PC-3 (cell line): ENCODE measurements around the gene RPS6KA2. TPM values are rescaled to one million over a fixed set of nuclear protein-coding genes. Genes with fewer than 3 reads are reported as not detected.

Experiments used
- ATAC-seq: fragments of 200-7000 bp; cut with Tn5 transposase; 2 replicates; pipeline ENCODE4 v1.9.1; 2020; ENCODE audit warnings: mild to moderate bottlenecking, moderate library complexity
- BruUV-seq: library from RNA; stranded (reverse); fragments of 400-500 nt; replicated peaks from 2 replicates; lab custom pipeline; 2021; lab: Mats Ljungman, UMichigan
- CTCF ChIA-PET: fragments of 300-600 bp; sonication (Branson Sonifier 250); formaldehyde crosslinking; loops from one replicate; lab custom pipeline; 2022; ENCODE audit warnings: antibody characterized with exemption; lab: Charles Lee
- POLR2A ChIA-PET: fragments of 300-600 bp; sonication (Branson Sonifier 250); formaldehyde crosslinking; loops from one replicate; lab custom pipeline; 2022; ENCODE audit warnings: antibody characterized with exemption; ENCODE audit not compliant: unreplicated experiment; lab: Charles Lee
- DNase-seq: peaks from one replicate; pipeline ENCODE4 v3.0.0-alpha.2; 2015
- H2AFZ ChIP-seq: fragments of 300-600 bp; sonication (generic); 2 replicates; pipeline ENCODE4 v1.6.0; 2016; ENCODE audit warnings: antibody characterized with exemption, low read length
- H3F3A ChIP-seq: fragments of 300-600 bp; sonication (generic); one replicate; pipeline ENCODE4 v1.6.0; 2017; ENCODE audit warnings: antibody characterized with exemption, low read length, control low read depth, mild to moderate bottlenecking; ENCODE audit not compliant: unreplicated experiment
- H3K27ac ChIP-seq: fragments of 300-600 bp; sonication (generic); 2 replicates; pipeline ENCODE4 v1.5.1; 2016; ENCODE audit warnings: mild to moderate bottlenecking, low read length
- H3K27me3 ChIP-seq: fragments of 300-600 bp; sonication (generic); 2 replicates; pipeline ENCODE4 v1.6.1; 2016; ENCODE audit warnings: low read length, mixed read lengths
- H3K36me3 ChIP-seq: fragments of 300-600 bp; sonication (generic); 2 replicates; pipeline ENCODE4 v1.6.1; 2016; ENCODE audit warnings: low read depth, mixed run types, low read length, mixed read lengths
- H3K4me1 ChIP-seq: fragments of 300-600 bp; sonication (generic); 2 replicates; pipeline ENCODE4 v1.5.1; 2016; ENCODE audit warnings: low read length; ENCODE audit not compliant: insufficient read depth
- H3K4me2 ChIP-seq: fragments of 300-600 bp; sonication (generic); 2 replicates; pipeline ENCODE4 v1.6.0; 2016; ENCODE audit warnings: low read length
- H3K4me3 ChIP-seq: fragments of 300-600 bp; sonication (generic); 2 replicates; pipeline ENCODE4 v1.5.1; 2016; ENCODE audit warnings: mild to moderate bottlenecking, low read length, mixed read lengths
- H3K79me2 ChIP-seq: fragments of 300-600 bp; sonication (generic); 2 replicates; pipeline ENCODE4 v1.6.1; 2017; ENCODE audit warnings: low read length, mixed read lengths
- H3K9ac ChIP-seq: fragments of 300-600 bp; sonication (generic); 2 replicates; pipeline ENCODE4 v1.6.0; 2016; ENCODE audit warnings: mild to moderate bottlenecking, low read length
- H3K9me2 ChIP-seq: fragments of 300-600 bp; sonication (generic); replicated peaks from 2 replicates; pipeline ENCODE4 v1.6.1; 2016; ENCODE audit warnings: mixed run types, low read length, mixed read lengths
- H3K9me3 ChIP-seq: fragments of 300-600 bp; sonication (generic); 2 replicates; pipeline ENCODE4 v1.6.1; 2016; ENCODE audit warnings: low read length, mixed read lengths
- H4K20me1 ChIP-seq: fragments of 300-600 bp; sonication (generic); 2 replicates; pipeline ENCODE4 v1.6.1; 2016; ENCODE audit warnings: low read length, mixed read lengths
- EZH2 ChIP-seq: fragments of 300-600 bp; sonication (generic); IDR thresholded peaks from one replicate; pipeline ENCODE4 v1.6.1; 2017; ENCODE audit warnings: antibody characterized with exemption, mild to moderate bottlenecking, low read length; ENCODE audit not compliant: unreplicated experiment
- EZH2phosphoT487 ChIP-seq: fragments of 300-600 bp; sonication (generic); IDR thresholded peaks from 2 replicates; pipeline ENCODE4 v1.6.1; 2018; ENCODE audit warnings: mild to moderate bottlenecking, antibody characterized with exemption, low read length, borderline replicate concordance
- intact Hi-C: fragments of 100-400 bp; cut with micrococcal nuclease; formaldehyde crosslinking; loops from 2 replicates; pipeline ENCODE4 v1.9.0; 2023
- total RNA-seq: library from RNA; depleted of rRNA; stranded (reverse); fragments of >200 nt; gene quantifications from 2 replicates; pipeline ENCODE4 v1.2.3, GENCODE V29; 2014
- TF ChIP-seq, protein P1 (sequence below): fragments of 300-600 bp; sonication (generic); conservative IDR thresholded peaks from 2 replicates; pipeline ENCODE4 v1.5.1; 2017; ENCODE audit warnings: antibody characterized with exemption, low read depth, mild to moderate bottlenecking, low read length

Gene RPS6KA2
- total RNA-seq, 1 experiment from 2014 or later, result 5.1 TPM

DNA sequence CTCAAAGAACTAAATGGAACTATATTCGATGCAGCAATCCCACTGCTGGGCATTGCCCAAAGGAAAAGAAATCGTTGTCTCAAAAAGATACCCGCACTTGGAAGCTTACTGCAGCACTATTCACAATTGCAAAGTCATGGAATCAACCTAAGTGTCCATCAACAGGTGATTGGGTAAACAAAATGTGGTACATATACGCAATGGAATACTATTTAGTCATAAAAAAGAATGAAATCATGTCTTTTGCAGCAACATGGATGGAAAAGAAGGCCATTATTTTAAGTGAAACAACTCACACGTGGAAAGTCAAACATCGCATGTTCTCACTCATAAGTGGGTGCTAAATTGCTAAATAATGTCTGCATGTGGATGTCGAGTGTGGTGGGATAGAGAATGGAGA is 173.4 kb downstream of the RPS6KA2 start:
- no peak overlapping the region for H3K27ac ChIP-seq
- ATAC-seq (no peak), DNase-seq (no peak)
- TF ChIP-seq EZH2 (no peak), EZH2phosphoT487 (no peak)
- TF ChIP-seq, protein P1, sequence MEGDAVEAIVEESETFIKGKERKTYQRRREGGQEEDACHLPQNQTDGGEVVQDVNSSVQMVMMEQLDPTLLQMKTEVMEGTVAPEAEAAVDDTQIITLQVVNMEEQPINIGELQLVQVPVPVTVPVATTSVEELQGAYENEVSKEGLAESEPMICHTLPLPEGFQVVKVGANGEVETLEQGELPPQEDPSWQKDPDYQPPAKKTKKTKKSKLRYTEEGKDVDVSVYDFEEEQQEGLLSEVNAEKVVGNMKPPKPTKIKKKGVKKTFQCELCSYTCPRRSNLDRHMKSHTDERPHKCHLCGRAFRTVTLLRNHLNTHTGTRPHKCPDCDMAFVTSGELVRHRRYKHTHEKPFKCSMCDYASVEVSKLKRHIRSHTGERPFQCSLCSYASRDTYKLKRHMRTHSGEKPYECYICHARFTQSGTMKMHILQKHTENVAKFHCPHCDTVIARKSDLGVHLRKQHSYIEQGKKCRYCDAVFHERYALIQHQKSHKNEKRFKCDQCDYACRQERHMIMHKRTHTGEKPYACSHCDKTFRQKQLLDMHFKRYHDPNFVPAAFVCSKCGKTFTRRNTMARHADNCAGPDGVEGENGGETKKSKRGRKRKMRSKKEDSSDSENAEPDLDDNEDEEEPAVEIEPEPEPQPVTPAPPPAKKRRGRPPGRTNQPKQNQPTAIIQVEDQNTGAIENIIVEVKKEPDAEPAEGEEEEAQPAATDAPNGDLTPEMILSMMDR, result no peak
- H3K9me3 ChIP-seq, result no peaks in the 10 kb centered on the region
- no peak overlapping the region for H3K9ac ChIP-seq
- H3K4me1 ChIP-seq, result no peaks in the 10 kb centered on the region
- ChIA-PET POLR2A (no interaction called here), CTCF (no interaction called here)
- no peaks in the 10 kb centered on the region for H3K79me2 ChIP-seq
- no peak overlapping the region for H2AFZ ChIP-seq
- no peak overlapping the region for H3K4me2 ChIP-seq
- no peak overlapping the region for H3K4me3 ChIP-seq
- H3K36me3 ChIP-seq, result no peaks in the 10 kb centered on the region
- intact Hi-C loops, result no loop called here
- H3K9me2 ChIP-seq, result no peaks in the 10 kb centered on the region
- no peaks in the 10 kb centered on the region for H4K20me1 ChIP-seq
- no TSS peak for BruUV-seq
- H3K27me3 ChIP-seq, result no peaks in the 10 kb centered on the region
- no peaks in the 10 kb centered on the region for H3F3A ChIP-seq

DNA sequence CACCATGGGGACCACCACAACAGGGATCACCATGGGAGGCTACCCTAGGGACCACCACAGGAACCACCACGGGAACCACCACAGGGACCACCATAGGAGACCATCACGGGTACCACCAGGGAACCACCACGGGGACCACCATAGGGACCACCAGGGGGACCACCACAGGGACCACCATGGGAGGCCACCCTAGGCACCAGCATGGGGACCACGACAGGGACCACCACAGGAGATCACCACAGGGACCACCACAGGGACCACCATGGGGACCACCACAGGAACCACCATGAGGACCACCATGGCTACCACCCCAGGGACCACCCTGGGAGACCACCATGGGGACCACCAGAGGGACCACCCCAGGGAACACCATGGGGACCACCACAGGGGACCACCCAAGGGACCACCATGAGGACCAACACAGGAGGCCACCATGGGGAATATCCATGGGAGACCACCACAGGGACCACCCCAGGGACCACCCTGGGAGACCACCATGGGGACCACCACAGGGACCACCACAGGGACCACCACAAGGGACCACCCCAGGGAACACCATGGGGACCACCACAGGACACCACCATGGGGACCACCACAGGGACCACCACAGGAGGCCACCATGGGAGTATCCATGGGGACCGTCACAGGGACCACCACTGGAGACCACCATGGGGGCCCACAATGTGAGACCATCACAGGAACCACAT is 176.7 kb downstream of the RPS6KA2 start:
- ChIA-PET POLR2A (no interaction called here), CTCF (no interaction called here)
- Histone ChIP-seq H3K4me1 (no peaks in the 10 kb centered on the region), H3F3A (no peaks in the 10 kb centered on the region), H3K79me2 (no peaks in the 10 kb centered on the region), H3K9me2 (no peaks in the 10 kb centered on the region), H4K20me1 (no peaks in the 10 kb centered on the region), H3K9ac (no peak overlapping the region), H2AFZ (no peak overlapping the region), H3K36me3 (no peaks in the 10 kb centered on the region), H3K27ac (no peak overlapping the region), H3K27me3 (no peaks in the 10 kb centered on the region), H3K9me3 (no peaks in the 10 kb centered on the region), H3K4me3 (no peak overlapping the region), H3K4me2 (no peak overlapping the region)
- no TSS peak for BruUV-seq
- TF ChIP-seq, protein P1, result no peak
- TF ChIP-seq EZH2, result no peak
- DNase-seq (no peak), ATAC-seq (no peak)
- intact Hi-C loops, result no loop called here

DNA sequence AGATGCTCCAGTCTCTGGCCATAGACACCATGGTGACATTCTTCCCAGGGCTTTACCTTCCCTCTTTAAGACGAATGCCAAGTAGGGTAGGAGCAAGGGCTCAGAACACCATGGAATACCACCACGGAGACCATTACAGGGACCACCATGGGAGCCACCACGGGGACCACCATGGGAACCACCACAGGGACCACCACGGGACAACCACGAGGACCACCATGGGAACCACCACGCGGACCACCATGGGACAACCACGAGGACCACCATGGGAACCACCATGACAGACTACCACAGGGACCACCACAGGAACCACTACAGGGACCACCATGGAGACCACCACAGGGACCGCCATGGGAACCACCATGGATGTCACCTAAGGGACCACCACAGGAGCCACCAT is 177.4 kb downstream of the RPS6KA2 start:
- H2AFZ ChIP-seq, result no peak overlapping the region

More for the DNA sequence above, 177.4 kb downstream of the RPS6KA2 start:
- intact Hi-C loops, result no loop called here
- Histone ChIP-seq H3K36me3 (no peaks in the 10 kb centered on the region), H3K4me1 (no peaks in the 10 kb centered on the region), H3F3A (no peaks in the 10 kb centered on the region), H3K4me2 (no peak overlapping the region), H3K9me2 (no peaks in the 10 kb centered on the region), H3K79me2 (no peaks in the 10 kb centered on the region), H3K27ac (no peak overlapping the region), H3K9me3 (no peaks in the 10 kb centered on the region), H3K4me3 (no peak overlapping the region), H3K27me3 (no peaks in the 10 kb centered on the region), H3K9ac (no peak overlapping the region), H4K20me1 (no peaks in the 10 kb centered on the region)
- TF ChIP-seq, protein P1, result no peak
- TF ChIP-seq EZH2phosphoT487, result no peak
- BruUV-seq, result no TSS peak
- no peak for DNase-seq
- CTCF ChIA-PET, result no interaction called here
- ATAC-seq, result no peak
- POLR2A ChIA-PET, result no interaction called here
